PC-9 (cell line): ENCODE data around the gene PNPLA3.

Source experiments
- EZH2 ChIP-seq: fragments of 200-600 bp; sonication (generic); IDR thresholded peaks from 2 replicates; pipeline ENCODE4 v1.8.0; 2017; ENCODE audit warnings: antibody characterized with exemption, low read depth
- TF ChIP-seq, protein P1 (sequence below): fragments of 200-600 bp; sonication (generic); conservative IDR thresholded peaks from 2 replicates; pipeline ENCODE4 v1.6.1; 2017; ENCODE audit warnings: mixed run types, antibody characterized with exemption, mild to moderate bottlenecking, moderate library complexity

DNA sequence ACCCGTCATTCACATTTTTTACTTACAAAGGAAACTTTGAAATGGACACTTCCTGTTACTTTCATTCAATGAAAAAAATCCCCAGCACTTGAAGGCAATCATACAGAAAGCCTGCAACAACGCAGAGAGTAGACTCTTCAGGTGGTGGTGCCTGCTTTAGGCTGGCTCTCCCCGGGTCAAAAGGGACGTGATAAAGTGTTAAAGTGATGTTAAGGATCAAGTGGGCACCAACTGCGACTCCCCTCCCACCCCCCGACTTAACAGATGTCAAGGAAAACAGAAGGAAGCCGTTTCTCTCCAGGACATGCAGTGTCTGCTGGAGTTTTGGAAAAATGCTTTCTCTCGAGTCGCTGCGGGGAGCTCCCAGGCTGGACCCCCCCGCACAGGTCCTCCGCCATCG, 414 bp upstream of the PNPLA3 start:
- TF ChIP-seq, protein P1, sequence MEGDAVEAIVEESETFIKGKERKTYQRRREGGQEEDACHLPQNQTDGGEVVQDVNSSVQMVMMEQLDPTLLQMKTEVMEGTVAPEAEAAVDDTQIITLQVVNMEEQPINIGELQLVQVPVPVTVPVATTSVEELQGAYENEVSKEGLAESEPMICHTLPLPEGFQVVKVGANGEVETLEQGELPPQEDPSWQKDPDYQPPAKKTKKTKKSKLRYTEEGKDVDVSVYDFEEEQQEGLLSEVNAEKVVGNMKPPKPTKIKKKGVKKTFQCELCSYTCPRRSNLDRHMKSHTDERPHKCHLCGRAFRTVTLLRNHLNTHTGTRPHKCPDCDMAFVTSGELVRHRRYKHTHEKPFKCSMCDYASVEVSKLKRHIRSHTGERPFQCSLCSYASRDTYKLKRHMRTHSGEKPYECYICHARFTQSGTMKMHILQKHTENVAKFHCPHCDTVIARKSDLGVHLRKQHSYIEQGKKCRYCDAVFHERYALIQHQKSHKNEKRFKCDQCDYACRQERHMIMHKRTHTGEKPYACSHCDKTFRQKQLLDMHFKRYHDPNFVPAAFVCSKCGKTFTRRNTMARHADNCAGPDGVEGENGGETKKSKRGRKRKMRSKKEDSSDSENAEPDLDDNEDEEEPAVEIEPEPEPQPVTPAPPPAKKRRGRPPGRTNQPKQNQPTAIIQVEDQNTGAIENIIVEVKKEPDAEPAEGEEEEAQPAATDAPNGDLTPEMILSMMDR = no peak
- no peak for TF ChIP-seq EZH2
